ELR (cell line): ENCODE data around the gene IL3.

Experiments used
- DNase-seq: peaks from one replicate; pipeline ENCODE4 v3.0.0-alpha.2; 2015; ENCODE audit warnings: low read depth

Gene IL3

GRCh38 chr5:132072528-132072927 is 12.1 kb downstream of the IL3 start:
- no peak for DNase-seq

GRCh38 chr5:132073231-132074013 is 13.0 kb downstream of the IL3 start, which contains the start of gene CSF2:
Gene CSF2 (plus strand): TSS chr5:132073789. CDS start chr5:132073824, 35 bp downstream.
- DNase-seq: peak; percentile 88

- no peak for DNase-seq
These were observed 13.8 kb downstream of the IL3 start for GRCh38 chr5:132074091-132074771.

- no peak for DNase-seq
These were observed 14.6 kb downstream of the IL3 start for GRCh38 chr5:132074772-132075718.

GRCh38 chr5:132075719-132076077 is 15.2 kb downstream of the IL3 start:
- DNase-seq: no peak

- no peak for DNase-seq
These were observed 15.9 kb downstream of the IL3 start for GRCh38 chr5:132076202-132076830.

- DNase-seq: no peak
These were observed 16.5 kb downstream of the IL3 start for GRCh38 chr5:132076983-132077382.

GRCh38 chr5:132079081-132079480 is 18.6 kb downstream of the IL3 start:
- DNase-seq: no peak

- DNase-seq: no peak
These were observed 19.2 kb downstream of the IL3 start for GRCh38 chr5:132079619-132080018.

GRCh38 chr5:132080595-132080994 is 20.1 kb downstream of the IL3 start:
- no peak for DNase-seq

- no peak for DNase-seq
These were observed 21.0 kb downstream of the IL3 start for GRCh38 chr5:132081458-132081857.

GRCh38 chr5:132082329-132083023 is 22.0 kb downstream of the IL3 start:
- no peak for DNase-seq

GRCh38 chr5:132083071-132083678 is 22.7 kb downstream of the IL3 start:
- DNase-seq: no peak

- no peak for DNase-seq
These were observed 25.2 kb downstream of the IL3 start for GRCh38 chr5:132085686-132086085.

- peak; percentile 99 for DNase-seq
These were observed 25.9 kb downstream of the IL3 start for GRCh38 chr5:132086277-132086794.

- DNase-seq: no peak
These were observed 26.7 kb downstream of the IL3 start for GRCh38 chr5:132087176-132087575.

GRCh38 chr5:132087661-132088060 is 27.2 kb downstream of the IL3 start:
- DNase-seq: no peak

GRCh38 chr5:132089363-132089762 is 28.9 kb downstream of the IL3 start:
- no peak for DNase-seq

- peak; percentile 92 for DNase-seq
These were observed 29.7 kb downstream of the IL3 start for GRCh38 chr5:132090107-132090506.

- peak; percentile 16 for DNase-seq
These were observed 32.8 kb downstream of the IL3 start for GRCh38 chr5:132093271-132093670.
